HG02938 (cell line): ENCODE results near the gene BCAN.

Experiments
- ATAC-seq: cut with Tn5 transposase; IDR thresholded peaks from one replicate; pipeline ENCODE4 v1.9.1; 2021; ENCODE audit warnings: mild to moderate bottlenecking, moderate library complexity; ENCODE audit not compliant: unreplicated experiment

BCAN gene

GRCh38 chr1:156693848-156694689, 52.2 kb downstream of the BCAN start:
- no peak for ATAC-seq

- ATAC-seq = no peak
Observed at GRCh38 chr1:156694690-156694962, 52.7 kb downstream of the BCAN start.

- no peak for ATAC-seq
Observed at GRCh38 chr1:156696755-156697154, 54.8 kb downstream of the BCAN start.

GRCh38 chr1:156697481-156697880, 55.6 kb downstream of the BCAN start:
- no peak for ATAC-seq

- no peak for ATAC-seq
Observed at GRCh38 chr1:156698995-156699394, 57.1 kb downstream of the BCAN start.

GRCh38 chr1:156700736-156701531, 59.0 kb downstream of the BCAN start:
- no peak for ATAC-seq

GRCh38 chr1:156703336-156703735, 61.4 kb downstream of the BCAN start:
- no peak for ATAC-seq

GRCh38 chr1:156703741-156704140, 61.8 kb downstream of the BCAN start:
- ATAC-seq = no peak

GRCh38 chr1:156704166-156704711, 62.3 kb downstream of the BCAN start:
- no peak for ATAC-seq

- ATAC-seq = no peak
Observed at GRCh38 chr1:156704930-156705320, 63.0 kb downstream of the BCAN start.

- no peak for ATAC-seq
Observed at GRCh38 chr1:156705321-156705917, 63.5 kb downstream of the BCAN start, which contains the start of gene CRABP2. CRABP2 (minus strand) TSS chr1:156705583; CDS start chr1:156705446, 137 bp downstream.

- ATAC-seq = no peak
Observed at GRCh38 chr1:156705918-156706656, 64.2 kb downstream of the BCAN start.

GRCh38 chr1:156706657-156707416, 64.9 kb downstream of the BCAN start:
- no peak for ATAC-seq

GRCh38 chr1:156707417-156708217, 65.7 kb downstream of the BCAN start:
- ATAC-seq = no peak

- no peak for ATAC-seq
Observed at GRCh38 chr1:156708218-156708661, 66.3 kb downstream of the BCAN start.

GRCh38 chr1:156709031-156709430, 67.1 kb downstream of the BCAN start:
- ATAC-seq = no peak
